GM13976 (cell line): Measurements from ENCODE around the gene MYL7.
A peak's percentile ranks its signal among the peaks of the same experiment; 100 is the strongest.

Source experiments
- DNase-seq: peaks from one replicate; pipeline ENCODE4 v3.0.0; 2012; ENCODE audit warnings: low spot score
- CTCF ChIP-seq: IDR thresholded peaks from 2 replicates; pipeline ENCODE4 v1.5.1; 2012; ENCODE audit warnings: borderline replicate concordance, mild to moderate bottlenecking; ENCODE audit not compliant: insufficient read depth; ENCODE audit errors: extremely low read depth, missing control alignments, control extremely low read depth
- in situ Hi-C: fragments of 300-500 bp; cut with MboI; formaldehyde crosslinking; loops from one replicate; pipeline ENCODE4 v1.12.0; 2022; ENCODE audit warnings: low sequenced_read_pairs, mixed read lengths, inconsistent platforms; ENCODE audit not compliant: unreplicated experiment

Gene MYL7

GRCh38 chr7:44158873-44159631 is 17.9 kb upstream of the MYL7 start:
- DNase-seq = no peak
- TF ChIP-seq CTCF = no peak
- in situ Hi-C loops = no loop called here

DNA sequence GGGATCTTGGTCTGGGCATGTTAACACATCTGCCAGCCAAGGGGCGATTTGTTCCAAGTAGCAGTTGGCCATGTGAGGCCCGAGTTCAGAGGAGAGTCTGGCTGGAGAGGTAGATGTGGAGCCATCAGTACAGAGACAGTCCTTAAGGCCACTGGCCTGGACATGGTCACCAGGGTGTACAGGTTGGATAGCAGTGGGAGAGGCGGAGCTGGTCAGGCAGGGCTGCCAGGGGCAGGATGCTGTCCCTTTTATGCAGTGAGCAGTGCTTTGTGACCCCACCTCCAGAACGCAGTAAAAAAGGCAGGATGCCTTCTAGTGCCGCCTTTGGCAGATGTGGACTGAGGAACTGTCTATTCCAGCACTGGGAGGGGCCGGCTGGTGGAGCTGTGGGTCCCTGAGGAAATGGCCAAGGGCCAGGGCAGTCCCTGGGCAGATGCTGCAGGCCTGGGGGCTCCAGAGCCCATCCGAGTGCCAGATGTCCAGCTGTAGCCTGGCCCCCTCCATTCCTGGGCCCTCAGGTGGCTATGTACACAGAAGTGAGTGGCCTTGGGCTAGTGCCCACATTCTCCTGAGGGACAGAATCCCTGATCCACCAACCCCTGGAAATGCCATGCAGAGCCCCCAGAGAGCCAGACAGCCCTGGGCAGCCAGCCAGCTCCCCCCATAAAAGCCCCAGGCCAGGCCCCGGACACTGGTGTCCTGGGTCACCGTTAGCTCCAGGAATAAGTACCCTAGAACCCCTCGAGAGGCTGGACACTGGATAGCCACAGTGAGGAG is 17.2 kb upstream of the MYL7 start:
- peak; percentile 22 for DNase-seq
- in situ Hi-C loops = no loop called here

GRCh38 chr7:44157116-44158080 is 16.3 kb upstream of the MYL7 start:
- peak; percentile 20 for DNase-seq
- no peak for TF ChIP-seq CTCF
- in situ Hi-C loops = no loop called here

More for the DNA sequence above, 17.2 kb upstream of the MYL7 start:
- no peak for TF ChIP-seq CTCF

DNA sequence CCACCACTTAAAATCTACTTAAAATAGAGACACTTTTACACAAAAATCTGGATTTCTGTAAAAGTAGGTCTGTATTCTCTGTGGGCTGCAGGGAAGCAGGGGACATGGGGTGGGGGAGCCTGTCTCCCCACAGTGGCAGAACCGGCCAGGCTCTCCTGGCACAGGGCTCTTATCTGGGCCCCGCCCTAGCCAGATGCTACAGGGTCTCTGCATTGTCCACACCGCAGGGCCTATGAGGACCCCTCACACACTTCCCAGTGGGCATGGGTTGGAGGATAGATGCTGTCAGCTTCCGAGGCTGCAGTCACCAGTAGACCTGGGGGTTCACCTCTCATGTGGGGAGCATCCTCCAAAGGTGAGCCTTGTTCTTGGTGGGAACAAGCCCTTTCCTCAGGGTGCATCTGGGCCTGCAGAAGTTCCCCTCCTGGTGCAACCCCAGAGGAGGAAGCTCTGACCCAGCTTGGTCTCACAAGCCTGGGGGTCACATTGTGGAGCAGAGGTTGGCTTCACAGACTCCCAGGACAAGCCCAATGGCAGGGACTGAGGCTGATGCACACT is 15.4 kb upstream of the MYL7 start:
- TF ChIP-seq CTCF = no peak
- DNase-seq = no peak
- in situ Hi-C loops = no loop called here

DNA sequence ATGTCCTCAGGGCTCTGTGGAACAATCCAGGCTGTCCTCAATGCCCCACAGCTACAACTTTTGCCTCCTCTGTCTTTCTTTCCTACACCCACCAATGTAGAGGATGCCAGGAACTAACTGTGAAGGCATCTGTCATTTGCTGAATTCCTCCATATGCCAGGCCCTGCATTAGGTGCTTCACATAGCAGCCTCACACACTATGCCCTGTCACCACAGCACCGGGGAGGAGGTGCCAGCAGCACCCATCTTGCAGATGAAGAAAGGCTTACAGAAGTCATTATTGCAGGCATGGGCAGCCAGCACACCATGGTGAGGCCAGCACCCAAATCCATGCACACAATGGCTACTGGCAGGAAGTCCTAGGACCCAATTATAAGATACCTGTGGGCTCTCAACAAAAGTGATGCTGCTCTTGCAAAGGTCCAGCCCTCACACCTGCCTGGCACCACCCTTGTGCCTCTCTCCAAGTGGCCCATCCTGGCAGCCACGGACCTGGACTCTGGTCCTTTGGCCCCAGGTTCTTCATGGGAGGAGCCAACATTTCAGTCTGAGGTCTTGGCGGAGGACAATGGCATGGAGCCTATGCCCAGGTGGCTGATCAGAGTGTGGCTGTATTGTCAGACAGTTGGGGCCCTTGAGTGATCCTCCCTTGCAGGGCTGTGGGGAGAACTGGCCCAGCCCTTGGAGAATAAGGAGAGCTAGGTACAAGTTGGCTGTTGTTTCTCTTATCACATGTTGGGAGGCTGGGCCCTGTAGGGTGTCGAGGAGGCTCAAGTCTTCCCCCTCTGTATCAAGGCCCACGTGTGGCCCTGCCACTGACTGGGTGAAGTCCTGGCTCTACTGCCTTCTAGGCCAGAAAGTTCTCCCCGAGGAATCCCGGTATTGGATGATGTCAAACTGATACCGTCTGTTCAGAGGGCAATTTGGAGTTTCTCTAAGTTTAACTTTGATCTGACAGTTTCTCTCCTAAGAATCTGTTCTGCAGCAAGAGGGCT is 14.4 kb upstream of the MYL7 start:
- no peak for DNase-seq
- in situ Hi-C loops = no loop called here
- TF ChIP-seq CTCF = no peak
